Sigmoid colon (tissue), 4 donors: ENCODE data around the gene SLC16A6.

Source experiments
- POLR2A ChIP-seq, 2 donors: fragments of 450-650 bp; IDR thresholded peaks; one replicate each; pipeline ENCODE4 v1.6.1; 2016; ENCODE audit warnings: antibody characterized with exemption in 2 of 2, mild to moderate bottlenecking in 2 of 2, moderate library complexity in 2 of 2
- POLR2AphosphoS5 ChIP-seq, 4 donors: sonication (generic); formaldehyde crosslinking; IDR thresholded peaks; one replicate each; pipeline ENCODE4 v1.6.1; 2017; ENCODE audit warnings: antibody characterized with exemption in 4 of 4
- TF ChIP-seq, protein P1 (sequence below), 4 experiments: fragments of 450-650 bp in 3 of 4; fragments of 200-600 bp in 1 of 4; IDR thresholded peaks; one replicate each; pipeline ENCODE4 v1.5.1; 2016 to 2019; ENCODE audit warnings: antibody characterized with exemption in 4 of 4, mild to moderate bottlenecking in 3 of 4, moderate library complexity in 2 of 4

DNA sequence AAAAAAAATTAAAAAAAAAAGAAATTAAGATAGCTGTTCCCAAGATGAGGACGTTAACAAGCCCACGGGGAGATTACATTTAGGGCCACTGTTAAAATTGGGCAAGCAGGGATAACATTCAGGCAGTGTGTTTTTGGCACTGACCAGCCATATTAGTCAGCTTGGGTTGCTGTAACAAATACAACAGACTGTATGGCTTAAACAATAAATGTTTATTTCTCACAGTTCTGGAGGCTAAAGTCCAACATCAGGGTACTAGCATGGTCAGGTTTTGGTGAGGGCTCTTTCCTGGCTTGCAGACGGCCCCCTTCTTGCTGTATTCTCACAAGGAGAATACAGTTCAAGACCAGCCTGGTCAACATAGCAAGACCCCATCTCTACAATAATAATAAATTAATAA is 31.7 kb upstream of the SLC16A6 start:
- TF ChIP-seq, protein P1, sequence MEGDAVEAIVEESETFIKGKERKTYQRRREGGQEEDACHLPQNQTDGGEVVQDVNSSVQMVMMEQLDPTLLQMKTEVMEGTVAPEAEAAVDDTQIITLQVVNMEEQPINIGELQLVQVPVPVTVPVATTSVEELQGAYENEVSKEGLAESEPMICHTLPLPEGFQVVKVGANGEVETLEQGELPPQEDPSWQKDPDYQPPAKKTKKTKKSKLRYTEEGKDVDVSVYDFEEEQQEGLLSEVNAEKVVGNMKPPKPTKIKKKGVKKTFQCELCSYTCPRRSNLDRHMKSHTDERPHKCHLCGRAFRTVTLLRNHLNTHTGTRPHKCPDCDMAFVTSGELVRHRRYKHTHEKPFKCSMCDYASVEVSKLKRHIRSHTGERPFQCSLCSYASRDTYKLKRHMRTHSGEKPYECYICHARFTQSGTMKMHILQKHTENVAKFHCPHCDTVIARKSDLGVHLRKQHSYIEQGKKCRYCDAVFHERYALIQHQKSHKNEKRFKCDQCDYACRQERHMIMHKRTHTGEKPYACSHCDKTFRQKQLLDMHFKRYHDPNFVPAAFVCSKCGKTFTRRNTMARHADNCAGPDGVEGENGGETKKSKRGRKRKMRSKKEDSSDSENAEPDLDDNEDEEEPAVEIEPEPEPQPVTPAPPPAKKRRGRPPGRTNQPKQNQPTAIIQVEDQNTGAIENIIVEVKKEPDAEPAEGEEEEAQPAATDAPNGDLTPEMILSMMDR (IDR thresholded peaks at IDR 0.05): no peak
- TF ChIP-seq POLR2AphosphoS5 (IDR thresholded peaks at IDR 0.05) (no peak), POLR2A (IDR thresholded peaks at IDR 0.05) (no peak)
